AG04449 (cell line): ENCODE data around the gene EFNB2.

Experiments
- CTCF ChIA-PET: fragments of 350-600 bp; formaldehyde crosslinking; extraction: SDS; loops from one replicate; lab custom pipeline; 2021; ENCODE audit warnings: antibody characterized with exemption; lab: Yijun Ruan, JAX
- POLR2A ChIA-PET: fragments of 400-600, 350-600 bp; formaldehyde crosslinking; extraction: SDS; loops from one replicate; lab custom pipeline; 2020; ENCODE audit warnings: antibody characterized with exemption, inconsistent platforms; lab: Yijun Ruan, JAX
- DNase-seq: peaks from one replicate; pipeline ENCODE4 v3.0.0-alpha.2; 2010; ENCODE audit warnings: low read depth, low spot score
- H3K4me3 ChIP-seq: 2 replicates; pipeline ENCODE4 v1.5.1; 2011; ENCODE audit warnings: low read depth, mild to moderate bottlenecking, control low read depth, low read length
- CTCF ChIP-seq: IDR thresholded peaks from one replicate; pipeline ENCODE4 v1.5.1; 2011; ENCODE audit warnings: mild to moderate bottlenecking, moderate library complexity, low read length, control low read depth, inconsistent platforms; ENCODE audit not compliant: insufficient read depth; ENCODE audit errors: missing control alignments

EFNB2 gene

GRCh38 chr13:106488686-106489085 lies 46.8 kb downstream of the EFNB2 start:
- ChIA-PET POLR2A (no interaction called here), CTCF (no interaction called here)
- no peak overlapping the region for H3K4me3 ChIP-seq
- no peak for DNase-seq
- no peak for TF ChIP-seq CTCF

- CTCF ChIA-PET: no interaction called here
- no peak for DNase-seq
- no peak for TF ChIP-seq CTCF
- POLR2A ChIA-PET: no interaction called here
- H3K4me3 ChIP-seq: no peak overlapping the region
Observed at GRCh38 chr13:106488076-106488475, 47.4 kb downstream of the EFNB2 start.

- CTCF ChIA-PET: no interaction called here
- H3K4me3 ChIP-seq: no peak overlapping the region
- POLR2A ChIA-PET: no interaction called here
- no peak for DNase-seq
- no peak for TF ChIP-seq CTCF
Observed at GRCh38 chr13:106487129-106487528, 48.3 kb downstream of the EFNB2 start.

GRCh38 chr13:106486287-106486686 lies 49.2 kb downstream of the EFNB2 start:
- CTCF ChIA-PET: interaction anchor here (2.0 kb wide), 1 partner anchor 8 kb away, joined by 10 read pairs; no protein-coding TSS in a partner anchor
- no peak for TF ChIP-seq CTCF
- H3K4me3 ChIP-seq: no peak overlapping the region
- POLR2A ChIA-PET: no interaction called here
- no peak for DNase-seq

- H3K4me3 ChIP-seq: no peak overlapping the region
- DNase-seq: no peak
- no peak for TF ChIP-seq CTCF
- POLR2A ChIA-PET: no interaction called here
- CTCF ChIA-PET: interaction anchor here (2.0 kb wide), 1 partner anchor 9 kb away, joined by 10 read pairs; no protein-coding TSS in a partner anchor
Observed at GRCh38 chr13:106484537-106485193, 50.8 kb downstream of the EFNB2 start.

- no peak for TF ChIP-seq CTCF
- no peak overlapping the region for H3K4me3 ChIP-seq
- DNase-seq: no peak
- ChIA-PET POLR2A (no interaction called here), CTCF (interaction anchor here (2.0 kb wide), 1 partner anchor 10 kb away, joined by 10 read pairs; no protein-coding TSS in a partner anchor)
Observed at GRCh38 chr13:106484084-106484483, 51.4 kb downstream of the EFNB2 start.
